HL-60/S4 (cell line): ENCODE results near the gene VPS37B.
"Not testable (repeated sequence)": the region's sequence is repeated elsewhere in the genome, so short reads cannot be mapped to it uniquely, and the experiment has no call there.

Experiments
- in situ Hi-C: fragments of 300-500 bp; cut with MboI; formaldehyde crosslinking; loops from 2 replicates; pipeline ENCODE4 v1.14.3; 2022; ENCODE audit warnings: low sequenced_read_pairs

The VPS37B gene

DNA sequence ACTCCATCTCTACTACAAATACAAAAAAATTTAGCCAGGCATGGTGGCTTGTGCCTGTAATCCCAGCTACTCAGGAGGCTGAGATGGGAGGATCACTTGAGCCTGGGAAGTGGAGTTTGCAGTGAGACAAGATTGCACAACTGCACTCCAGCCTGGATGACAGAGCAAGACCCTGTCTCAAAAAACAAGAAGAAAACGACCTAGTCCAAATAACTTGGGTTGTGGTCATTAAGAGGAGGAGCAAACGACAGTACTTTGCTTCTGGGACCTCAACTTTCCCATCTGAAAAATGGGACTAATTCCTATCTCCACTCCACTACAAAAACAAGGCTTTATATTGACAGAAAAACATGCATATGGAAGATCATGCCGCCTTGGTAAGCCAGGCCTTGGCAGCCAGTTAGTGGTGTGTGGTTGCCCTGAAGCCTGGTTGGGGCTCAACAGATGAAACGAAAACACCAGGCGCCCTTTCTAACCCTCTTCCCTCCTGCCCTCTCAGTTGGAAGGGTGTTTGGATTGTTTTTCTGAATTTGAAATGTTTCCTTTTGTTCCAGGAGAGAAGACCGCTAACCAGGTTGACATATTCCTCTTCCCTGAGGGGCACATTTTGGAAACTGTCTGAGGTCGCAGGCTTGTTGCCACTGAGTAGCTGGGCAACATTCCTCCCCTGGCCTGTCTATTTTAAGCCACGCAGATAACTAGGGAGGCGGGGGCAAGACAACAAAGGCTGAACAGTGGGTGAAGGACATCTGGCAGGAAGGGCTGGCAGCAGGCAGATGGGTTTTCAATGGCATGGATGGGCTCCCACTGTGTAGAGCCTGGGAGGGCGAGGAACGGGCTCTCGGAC lies 13.7 kb upstream of the VPS37B start:
- in situ Hi-C loops: no loop called here

GRCh38 chr12:122908915-122909314 lies 13.0 kb upstream of the VPS37B start:
- in situ Hi-C loops: no loop called here

GRCh38 chr12:122905258-122905657 lies 9.3 kb upstream of the VPS37B start:
- in situ Hi-C loops: not testable (repeated sequence)

- in situ Hi-C loops: no loop called here
Observed at GRCh38 chr12:122903693-122904034, 7.7 kb upstream of the VPS37B start.

DNA sequence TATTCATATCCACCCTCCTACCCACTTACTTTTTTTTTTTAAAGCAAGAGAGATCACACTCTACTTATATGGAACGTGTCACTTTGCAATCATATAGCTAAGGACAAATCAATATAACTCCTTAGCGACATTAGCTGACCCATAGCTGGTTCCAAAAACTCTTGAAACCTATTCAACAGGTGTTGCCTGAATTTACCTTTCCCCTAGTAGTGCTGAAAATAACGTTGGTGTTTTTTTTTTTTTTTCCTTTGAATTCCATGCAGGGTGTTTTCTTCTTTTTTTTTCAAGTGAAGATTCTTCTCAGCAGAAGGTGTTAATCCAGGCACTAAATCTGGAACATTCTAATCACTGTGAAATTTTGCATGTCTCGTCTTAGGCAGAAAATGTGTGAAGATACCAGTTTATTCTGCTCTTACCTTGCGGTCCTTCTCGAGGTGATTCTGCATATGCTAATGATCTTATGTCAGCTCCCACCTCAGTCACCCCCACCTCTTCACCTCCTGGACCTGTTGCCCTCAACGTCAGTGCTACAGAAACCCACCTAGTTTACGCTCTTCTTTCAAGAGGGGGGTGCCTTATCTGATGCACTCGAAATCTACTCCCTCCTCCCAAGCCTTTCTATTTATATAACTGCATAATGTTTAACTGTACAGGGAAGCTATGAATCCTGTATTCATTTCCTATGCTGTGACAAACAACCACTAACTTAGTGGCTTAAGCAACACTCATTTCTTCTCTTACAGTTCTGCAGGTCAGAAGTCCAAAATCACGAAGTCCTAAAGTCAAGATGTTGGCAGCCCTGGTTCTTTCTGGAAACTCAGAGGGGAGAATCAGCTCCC lies 7.1 kb upstream of the VPS37B start:
- in situ Hi-C loops: no loop called here

DNA sequence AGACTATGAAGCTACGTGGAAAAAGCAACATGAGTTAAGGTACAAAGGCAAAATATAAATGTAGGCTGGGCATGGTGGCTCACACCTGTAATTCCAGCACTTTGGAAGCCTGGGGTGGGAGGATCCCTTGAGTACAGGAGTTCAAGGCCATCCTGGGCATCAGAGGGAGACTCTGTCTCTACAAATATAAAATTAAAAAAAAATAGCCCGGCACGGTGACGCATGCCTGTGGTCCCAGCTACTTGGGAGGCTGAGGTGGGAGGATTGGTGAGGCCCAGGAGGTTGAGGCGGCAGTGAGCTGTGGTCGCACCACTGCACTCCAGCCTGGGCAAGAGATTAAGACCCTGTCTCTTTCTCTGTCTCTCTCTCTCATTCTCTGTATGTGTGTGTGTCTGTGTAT lies 4.0 kb upstream of the VPS37B start:
- in situ Hi-C loops: no loop called here

GRCh38 chr12:122896662-122897061 lies 738 bp upstream of the VPS37B start:
- in situ Hi-C loops: no loop called here

DNA sequence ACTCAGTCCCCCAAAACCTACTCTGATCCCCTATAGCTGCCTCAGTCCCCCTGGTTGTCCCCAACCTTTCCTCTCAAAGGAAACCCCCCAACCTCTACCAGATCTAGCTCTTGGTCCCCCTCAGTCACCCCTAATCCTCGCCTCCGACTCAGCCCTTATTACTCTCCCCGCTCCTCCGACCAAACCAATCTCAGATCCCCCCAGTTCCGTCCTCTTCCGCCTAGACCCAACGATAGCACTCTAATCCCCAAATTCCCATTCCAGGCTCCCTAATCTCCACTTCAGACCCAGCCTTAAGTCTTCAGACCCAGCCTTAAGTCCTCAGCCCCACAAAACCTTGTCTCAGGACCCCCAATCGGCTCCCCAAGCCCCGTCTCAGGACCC lies 612 bp downstream of the VPS37B start:
- in situ Hi-C loops: no loop called here

GRCh38 chr12:122894193-122895121 lies 1.5 kb downstream of the VPS37B start:
- in situ Hi-C loops: no loop called here

DNA sequence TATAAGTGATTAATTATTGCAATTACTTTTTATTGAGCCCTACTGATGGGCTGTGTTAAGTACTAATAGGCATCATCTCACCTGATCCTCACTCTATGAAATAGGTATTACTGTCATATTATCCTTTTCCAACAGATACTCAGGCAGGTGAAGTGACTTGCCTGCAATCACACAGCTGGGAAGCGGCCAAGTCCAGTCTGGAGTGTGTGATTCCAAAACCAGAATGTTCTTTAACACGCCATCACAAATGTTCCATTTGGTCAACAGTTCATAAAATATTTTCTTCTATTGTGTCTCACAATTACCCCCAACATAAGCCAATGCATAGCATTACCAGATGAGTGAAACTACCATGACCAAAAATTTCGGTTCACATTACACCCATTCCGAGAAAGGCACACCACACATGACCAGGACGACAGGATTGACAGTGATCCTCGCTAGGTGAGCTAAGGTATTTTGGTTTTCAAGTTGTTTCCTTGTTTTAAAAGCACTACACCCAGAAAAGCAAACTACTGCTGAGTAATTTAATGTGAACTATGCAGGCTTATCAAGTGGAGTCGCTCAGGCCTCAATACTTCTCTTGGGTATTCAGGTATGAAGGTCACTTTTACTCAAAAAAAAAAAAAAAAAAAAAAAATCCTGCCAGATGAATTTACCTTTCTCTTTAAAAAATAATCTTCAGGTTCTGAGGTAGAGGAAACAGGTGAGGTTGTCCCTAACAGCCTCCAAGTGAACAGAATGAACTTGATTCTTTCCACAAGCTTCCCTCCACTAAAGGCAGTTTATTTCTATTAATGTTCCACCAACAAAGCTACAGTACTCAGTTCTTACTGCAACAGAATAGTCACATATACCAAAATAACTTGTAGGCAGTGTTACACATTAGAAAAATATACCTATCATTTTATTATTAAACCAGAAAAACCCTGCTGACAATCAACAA lies 2.4 kb downstream of the VPS37B start:
- in situ Hi-C loops: no loop called here

GRCh38 chr12:122892724-122893123 lies 3.2 kb downstream of the VPS37B start:
- in situ Hi-C loops: not testable (repeated sequence)

GRCh38 chr12:122891661-122892525 lies 4.0 kb downstream of the VPS37B start:
- in situ Hi-C loops: no loop called here

GRCh38 chr12:122889761-122890520 lies 6.0 kb downstream of the VPS37B start:
- in situ Hi-C loops: no loop called here

- in situ Hi-C loops: no loop called here
Observed at GRCh38 chr12:122888232-122888752, 7.6 kb downstream of the VPS37B start.

GRCh38 chr12:122887819-122888212 lies 8.1 kb downstream of the VPS37B start:
- in situ Hi-C loops: no loop called here

DNA sequence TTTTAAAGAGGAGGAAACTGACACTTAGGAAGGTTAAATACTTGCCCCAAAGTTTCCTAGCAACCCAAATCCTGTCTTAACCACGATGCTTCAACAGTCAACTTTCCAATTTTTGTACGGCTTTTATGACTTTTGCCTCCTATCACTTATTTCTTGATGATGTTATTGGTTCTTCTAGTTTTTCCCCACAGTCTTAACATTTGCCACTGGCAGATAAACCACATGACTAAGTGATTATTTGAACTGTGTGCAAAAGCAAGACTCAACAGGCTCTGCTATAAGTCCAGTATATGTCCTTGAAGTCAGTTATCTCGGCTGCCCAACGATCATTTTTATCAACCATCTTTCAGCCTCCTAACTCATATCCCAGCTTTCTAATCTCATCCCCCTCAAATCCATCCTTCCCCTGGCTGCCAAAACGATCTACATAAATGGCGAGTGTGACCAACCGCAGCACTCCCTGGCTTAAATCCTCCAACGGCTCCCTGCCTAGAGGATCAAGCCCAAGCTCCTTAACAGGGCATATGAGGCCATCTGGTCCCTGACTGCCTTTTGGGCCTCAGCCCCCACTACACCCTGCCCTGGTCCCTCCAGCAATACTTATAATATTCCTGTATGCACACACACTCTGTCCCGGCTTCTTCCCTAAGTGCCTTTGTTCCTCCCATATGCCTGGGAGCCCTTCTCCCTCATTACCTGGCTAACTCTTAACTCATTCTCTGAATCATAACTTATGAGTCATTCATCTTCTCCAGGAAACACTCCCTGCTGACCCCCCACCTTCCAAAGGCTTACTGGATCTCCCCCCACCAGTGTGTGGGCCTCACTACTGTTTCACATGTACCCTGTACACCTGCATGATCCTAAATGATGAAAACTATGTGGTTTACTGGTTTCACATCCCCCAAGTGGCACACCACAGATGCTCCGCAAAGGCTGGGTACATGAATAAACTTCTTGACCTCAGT lies 8.8 kb downstream of the VPS37B start:
- in situ Hi-C loops: no loop called here

DNA sequence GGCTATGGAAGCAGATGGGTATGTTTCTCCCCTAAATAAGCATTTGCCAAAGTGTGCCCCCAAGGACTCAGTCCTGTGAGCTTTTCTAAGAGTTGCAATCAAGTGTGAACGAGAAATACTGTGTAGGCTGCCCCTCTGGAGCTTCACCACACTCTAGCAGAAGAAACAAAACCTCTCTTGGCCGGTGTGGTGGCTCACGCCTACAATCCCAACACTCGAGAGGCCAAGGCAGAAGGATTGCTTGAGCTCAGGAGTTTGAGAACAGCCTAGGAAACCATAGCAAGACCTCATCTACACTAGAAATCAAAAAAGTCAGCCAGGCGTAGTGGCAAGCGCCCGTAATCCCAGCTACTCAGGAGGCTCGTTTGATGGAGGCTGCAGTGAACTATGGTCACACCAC lies 9.8 kb downstream of the VPS37B start:
- in situ Hi-C loops: no loop called here
